Hepatocyte (in vitro differentiated cells): Measurements from ENCODE around the gene KIRREL1.

Source experiments
- EZH2 ChIP-seq: fragments of 200-600 bp; sonication (generic); IDR thresholded peaks from 2 replicates; pipeline ENCODE4 v1.6.1; 2016; ENCODE audit warnings: antibody characterized with exemption, mild to moderate bottlenecking, borderline replicate concordance
- EZH2phosphoT487 ChIP-seq: fragments of 200-600 bp; sonication (generic); IDR thresholded peaks from one replicate; pipeline ENCODE4 v1.6.1; 2018; ENCODE audit warnings: antibody characterized with exemption, mild to moderate bottlenecking, low read depth, moderate library complexity; ENCODE audit not compliant: unreplicated experiment, severe bottlenecking
- TF ChIP-seq, protein P1 (sequence below): fragments of 200-600 bp; sonication (generic); IDR thresholded peaks from 2 replicates; pipeline ENCODE4 v1.5.1; 2016; ENCODE audit warnings: antibody characterized with exemption, mild to moderate bottlenecking; ENCODE audit not compliant: poor library complexity

DNA sequence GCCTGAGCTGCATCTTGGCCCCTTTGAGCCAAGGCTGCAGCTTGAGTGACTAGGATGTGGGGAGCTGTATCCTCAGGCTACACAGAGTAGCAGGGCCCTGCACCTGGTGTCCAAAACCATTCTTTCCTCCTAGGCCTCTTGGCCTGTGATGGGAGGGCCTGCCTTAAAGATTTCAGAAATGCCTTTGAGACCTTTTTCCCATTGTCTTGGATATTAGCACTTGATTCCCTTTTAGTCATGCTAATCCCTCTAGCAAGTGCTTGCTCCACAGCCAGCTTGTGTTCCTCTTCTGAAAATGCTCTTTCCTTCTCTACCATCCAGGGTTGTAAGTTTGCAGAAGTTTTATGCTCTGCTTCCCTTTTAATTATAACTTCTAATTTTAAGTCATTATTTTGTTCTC lies 21.7 kb upstream of the KIRREL1 start:
- TF ChIP-seq, protein P1, sequence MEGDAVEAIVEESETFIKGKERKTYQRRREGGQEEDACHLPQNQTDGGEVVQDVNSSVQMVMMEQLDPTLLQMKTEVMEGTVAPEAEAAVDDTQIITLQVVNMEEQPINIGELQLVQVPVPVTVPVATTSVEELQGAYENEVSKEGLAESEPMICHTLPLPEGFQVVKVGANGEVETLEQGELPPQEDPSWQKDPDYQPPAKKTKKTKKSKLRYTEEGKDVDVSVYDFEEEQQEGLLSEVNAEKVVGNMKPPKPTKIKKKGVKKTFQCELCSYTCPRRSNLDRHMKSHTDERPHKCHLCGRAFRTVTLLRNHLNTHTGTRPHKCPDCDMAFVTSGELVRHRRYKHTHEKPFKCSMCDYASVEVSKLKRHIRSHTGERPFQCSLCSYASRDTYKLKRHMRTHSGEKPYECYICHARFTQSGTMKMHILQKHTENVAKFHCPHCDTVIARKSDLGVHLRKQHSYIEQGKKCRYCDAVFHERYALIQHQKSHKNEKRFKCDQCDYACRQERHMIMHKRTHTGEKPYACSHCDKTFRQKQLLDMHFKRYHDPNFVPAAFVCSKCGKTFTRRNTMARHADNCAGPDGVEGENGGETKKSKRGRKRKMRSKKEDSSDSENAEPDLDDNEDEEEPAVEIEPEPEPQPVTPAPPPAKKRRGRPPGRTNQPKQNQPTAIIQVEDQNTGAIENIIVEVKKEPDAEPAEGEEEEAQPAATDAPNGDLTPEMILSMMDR, result no peak
- TF ChIP-seq EZH2 (no peak), EZH2phosphoT487 (no peak)
